H54 (cell line): Measurements from ENCODE around the gene EPS15.
A peak's percentile ranks its signal among the peaks of the same experiment; 100 is the strongest.
"Not testable (repeated sequence)": the region's sequence is repeated elsewhere in the genome, so short reads cannot be mapped to it uniquely, and the experiment has no call there.

Experiments
- DNase-seq: peaks from one replicate; pipeline ENCODE4 v3.0.0; 2011; ENCODE audit warnings: low spot score, mixed read lengths; ENCODE audit not compliant: insufficient read length
- FAIRE-seq: peaks from 3 replicates; lab custom pipeline; 2011; peaks lifted over from hg19 to GRCh38; lab: Jason Lieb, UNC
- POLR2A ChIP-seq: IDR thresholded peaks from 2 replicates; pipeline ENCODE4 v1.6.1; 2011; ENCODE audit warnings: low read depth, mild to moderate bottlenecking, low read length

EPS15 gene

DNA sequence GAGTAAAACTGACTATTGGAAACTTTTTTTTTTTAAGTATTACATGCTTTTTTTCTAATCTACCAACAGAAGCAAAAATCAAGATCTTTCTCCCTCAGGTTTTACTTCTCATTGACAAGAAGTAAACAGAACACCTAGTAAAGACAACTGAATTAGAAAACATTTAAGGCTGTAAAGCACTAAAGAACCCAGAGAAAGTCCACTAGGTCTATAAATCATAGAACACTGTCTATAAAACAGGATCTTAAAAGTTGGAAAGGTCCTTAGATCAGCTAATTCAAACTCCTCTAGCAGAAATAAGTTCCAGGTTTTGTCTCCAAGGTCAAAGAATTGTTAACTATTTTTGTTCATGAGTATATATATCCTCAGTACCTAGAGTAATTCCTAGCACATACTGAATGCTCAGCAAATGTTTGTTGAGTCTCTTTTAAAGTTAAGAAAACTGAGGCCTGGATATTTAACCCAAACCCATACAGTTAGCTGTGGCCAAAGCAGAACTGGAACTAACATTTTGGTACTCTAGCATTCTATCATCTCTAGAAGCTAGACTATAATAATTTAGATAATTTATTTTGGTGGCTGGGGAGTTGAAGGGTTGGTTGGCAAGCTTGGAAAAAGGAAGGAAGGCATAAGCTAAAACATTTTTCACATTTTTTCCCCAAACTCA is 3.0 kb downstream of the EPS15 start:
- TF ChIP-seq POLR2A = no peak
- no peak for DNase-seq
- peak; percentile 20 for FAIRE-seq

DNA sequence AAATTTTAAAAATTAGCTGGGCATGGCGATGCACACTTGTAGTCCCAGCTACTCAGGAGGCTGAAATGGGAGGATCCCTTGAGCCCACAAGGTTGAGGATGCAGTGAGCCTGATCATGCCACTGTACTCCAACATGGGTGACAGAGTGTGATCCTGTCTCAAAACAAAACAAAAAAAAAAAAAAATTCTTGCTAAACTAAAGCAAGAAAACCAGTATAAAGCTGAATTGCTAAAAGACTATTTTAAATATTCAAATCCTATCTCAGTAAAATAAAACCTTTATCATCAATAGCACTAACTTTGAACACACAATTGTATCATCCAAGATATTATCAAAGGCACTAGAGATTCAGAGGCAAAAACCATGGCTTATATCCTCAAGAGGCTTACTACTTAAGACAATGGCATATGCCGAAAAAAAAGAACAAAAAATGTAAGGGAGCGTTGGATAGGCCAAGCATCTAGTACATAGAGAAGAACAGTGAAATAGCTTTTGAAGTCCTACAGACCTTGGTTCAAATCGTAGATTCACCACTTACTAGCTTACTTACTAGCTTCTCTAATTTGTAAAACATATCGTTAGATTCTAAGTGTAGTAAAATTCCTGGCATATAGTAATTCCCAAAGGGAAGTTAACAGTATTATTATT is 3.6 kb downstream of the EPS15 start:
- FAIRE-seq (peak; percentile 53), DNase-seq (no peak)

GRCh38 chr1:51514733-51515132 is 4.3 kb downstream of the EPS15 start:
- no peak for DNase-seq
- peak; percentile 92 for FAIRE-seq
- TF ChIP-seq POLR2A = no peak

More for the DNA sequence above, 3.6 kb downstream of the EPS15 start:
- no peak for TF ChIP-seq POLR2A

GRCh38 chr1:51512606-51513005 is 6.5 kb downstream of the EPS15 start:
- DNase-seq (no peak), FAIRE-seq (peak; percentile 55)
- TF ChIP-seq POLR2A = no peak

GRCh38 chr1:51512120-51512519 is 6.9 kb downstream of the EPS15 start:
- DNase-seq (no peak), FAIRE-seq (peak; percentile 27)
- no peak for TF ChIP-seq POLR2A

DNA sequence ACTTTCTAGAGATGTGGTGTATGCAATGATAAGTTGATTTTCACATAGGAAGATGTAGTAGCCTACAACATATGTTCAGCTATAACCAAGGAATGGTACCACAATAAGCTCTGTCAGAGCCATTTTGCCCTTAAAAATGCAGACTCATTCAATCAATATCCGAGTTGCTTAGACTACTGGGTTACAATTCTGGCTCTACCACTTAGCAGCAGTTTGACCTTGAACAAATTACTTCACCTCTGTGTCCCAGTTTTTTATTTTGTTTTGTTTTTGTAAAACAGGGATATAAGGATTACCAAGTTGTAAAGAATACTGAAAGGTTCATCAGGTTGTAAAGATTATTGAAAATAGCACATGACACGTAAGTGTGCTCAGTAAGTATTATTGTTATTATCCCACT is 9.3 kb downstream of the EPS15 start:
- FAIRE-seq (no peak), DNase-seq (no peak)
- TF ChIP-seq POLR2A = no peak

DNA sequence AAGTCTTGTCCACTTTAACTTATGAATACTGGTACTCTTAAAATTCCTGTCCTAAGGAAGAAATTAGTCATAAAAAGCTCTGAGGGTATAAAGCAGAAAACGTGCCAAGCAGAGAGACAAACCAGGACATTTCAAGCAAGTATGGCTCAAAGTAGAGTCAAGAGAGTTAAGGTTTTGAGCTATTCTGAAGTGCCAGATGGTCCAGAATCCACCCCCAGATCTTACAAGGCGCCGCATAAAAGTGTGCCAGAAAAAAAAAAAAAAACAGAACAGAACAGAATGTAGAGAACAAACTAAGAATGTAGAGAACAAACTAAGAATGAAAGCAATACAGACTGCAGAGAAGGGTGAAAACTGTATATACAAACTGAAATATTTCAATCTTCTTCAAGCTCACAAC is 12.5 kb downstream of the EPS15 start:
- peak; percentile 66 for FAIRE-seq
- no peak for TF ChIP-seq POLR2A
- DNase-seq = no peak

DNA sequence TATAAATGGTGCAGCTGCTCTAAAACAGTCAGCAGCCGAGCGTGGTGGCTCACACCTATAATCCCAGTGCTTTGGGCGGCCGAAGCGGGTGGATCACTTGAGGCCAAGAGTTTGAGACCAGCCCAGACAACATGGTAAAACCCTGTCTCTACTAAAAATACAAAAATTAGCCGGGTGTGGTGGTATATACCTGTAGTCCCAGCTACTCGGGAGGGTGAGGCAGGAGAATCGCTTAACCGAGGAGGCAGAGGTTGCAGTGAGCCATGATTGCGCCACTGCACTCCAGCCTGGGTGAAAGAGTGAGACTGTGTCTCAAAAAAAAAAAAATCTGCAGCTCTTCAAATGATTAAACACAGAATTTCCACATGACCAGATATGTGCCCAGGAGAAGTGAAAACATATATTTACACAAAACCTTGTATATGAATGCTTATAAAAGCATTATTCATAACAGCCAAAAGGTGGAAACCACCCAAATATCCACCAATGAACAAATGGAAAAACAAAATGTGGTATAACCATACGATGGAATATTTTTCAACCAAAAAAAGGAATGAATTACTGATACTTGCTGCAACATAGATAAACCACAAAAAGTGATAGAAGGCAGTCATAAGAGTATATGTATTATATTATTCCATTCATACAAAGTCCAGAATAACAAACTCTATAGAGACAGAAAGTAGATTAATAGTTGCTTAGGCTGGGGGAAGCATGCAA is 14.1 kb downstream of the EPS15 start:
- TF ChIP-seq POLR2A = no peak
- DNase-seq (no peak), FAIRE-seq (no peak)

DNA sequence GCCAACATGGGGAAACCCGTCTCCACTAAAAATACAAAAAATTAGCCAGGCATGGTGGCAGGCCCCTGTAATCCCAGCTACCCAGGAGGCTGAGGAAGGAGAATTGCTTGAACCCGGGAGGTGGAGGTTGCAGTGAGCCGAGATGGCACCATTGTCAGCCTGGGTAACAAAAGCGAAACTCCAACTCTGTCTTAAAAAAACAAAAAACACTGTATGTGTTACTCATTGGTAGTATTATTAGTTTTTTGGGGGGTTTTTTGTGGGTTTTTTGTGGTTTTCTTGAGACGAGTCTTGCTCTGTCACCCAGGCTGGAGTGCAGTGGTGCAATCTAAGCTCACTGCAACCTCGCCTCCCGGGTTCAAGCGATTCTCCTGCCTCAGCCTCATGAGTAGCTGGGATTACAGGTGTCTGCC is 17.8 kb downstream of the EPS15 start:
- not testable (repeated sequence) for FAIRE-seq, DNase-seq

GRCh38 chr1:51499694-51500093 is 19.4 kb downstream of the EPS15 start:
- TF ChIP-seq POLR2A = no peak
- FAIRE-seq (peak; percentile 83), DNase-seq (no peak)

GRCh38 chr1:51498924-51499323 is 20.1 kb downstream of the EPS15 start:
- FAIRE-seq (peak; percentile 36), DNase-seq (no peak)
- no peak for TF ChIP-seq POLR2A

DNA sequence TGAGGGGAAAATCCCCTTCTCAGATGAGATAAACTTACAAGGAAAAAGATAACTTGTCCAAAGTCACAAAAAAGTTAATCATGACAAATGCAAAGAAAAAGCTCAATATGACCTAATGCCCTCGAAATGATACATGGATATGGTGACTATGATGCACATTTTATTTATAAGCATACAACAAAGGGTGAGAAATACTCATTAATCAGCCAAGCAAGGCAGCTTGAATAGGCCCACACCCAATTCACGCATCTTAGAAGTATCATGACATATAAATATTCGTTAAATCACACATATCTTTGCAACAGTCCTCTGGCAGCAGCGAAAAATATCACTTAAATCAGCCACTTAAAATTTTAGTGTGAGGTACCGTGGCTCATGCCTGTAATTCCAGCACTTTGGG is 21.7 kb downstream of the EPS15 start:
- TF ChIP-seq POLR2A = no peak

DNA sequence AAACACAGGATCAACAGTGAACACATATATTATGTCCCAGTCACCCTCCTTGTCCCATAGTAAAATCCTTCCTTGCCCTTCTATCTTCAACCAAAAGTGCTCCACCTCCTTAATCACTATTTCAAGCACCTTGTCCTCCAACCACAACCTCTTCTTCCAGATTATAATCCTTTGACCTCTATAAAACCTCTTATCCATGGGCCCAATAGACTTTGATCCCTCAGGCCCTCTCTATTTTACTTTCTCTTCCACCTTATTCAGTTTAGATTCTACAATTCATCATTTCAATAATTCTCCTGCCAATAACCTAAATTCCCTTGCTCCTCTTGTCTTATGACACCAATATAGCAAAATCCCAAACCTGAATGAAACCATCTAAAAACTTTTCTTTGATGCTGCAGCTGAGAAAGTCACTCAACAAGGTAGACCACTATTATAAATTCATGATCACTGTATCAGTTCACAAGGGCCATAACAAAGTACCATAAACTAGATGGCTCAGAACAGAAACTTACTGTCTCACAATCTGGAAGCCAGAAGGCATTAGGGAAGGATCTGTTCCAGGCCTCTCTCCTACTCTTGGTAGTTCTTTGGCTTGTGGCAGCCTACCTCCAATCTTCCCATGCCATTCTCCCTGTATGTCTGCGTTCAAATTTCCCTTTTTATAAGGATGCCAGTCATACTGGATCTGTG is 24.8 kb downstream of the EPS15 start:
- FAIRE-seq (peak; percentile 62), DNase-seq (no peak)

More for the DNA sequence above, 21.7 kb downstream of the EPS15 start:
- FAIRE-seq = peak; percentile 6
- no peak for DNase-seq

More for the DNA sequence above, 24.8 kb downstream of the EPS15 start:
- TF ChIP-seq POLR2A = no peak
